Adrenal gland (tissue), 5 donors: ENCODE measurements around the gene FOXA3.

ENCODE experiments used
- CTCF ChIP-seq, 6 experiments: fragments of 450-650 bp in 4 of 6; fragments of 200-600 bp in 2 of 6; sonication (generic) in 1 of 6; IDR thresholded peaks; 1 replicate in 5 of 6; 2 replicates in 1 of 6; pipeline versions ENCODE4 v1.5.1 to v1.8.0; 2016 to 2021; ENCODE audit warnings: antibody characterized with exemption in 6 of 6, mild to moderate bottlenecking in 2 of 6, moderate library complexity in 1 of 6
- POLR2A ChIP-seq, 2 donors: fragments of 450-650 bp; IDR thresholded peaks; one replicate each; pipeline ENCODE4 v1.6.1; 2017; ENCODE audit warnings: antibody characterized with exemption in 2 of 2, mild to moderate bottlenecking in 2 of 2, moderate library complexity in 1 of 2
- donor health status: DM: no; HTN: no; CAD: no.

- TF ChIP-seq CTCF (IDR thresholded peaks at IDR 0.05): no peak
- no peak for TF ChIP-seq POLR2A (IDR thresholded peaks at IDR 0.05)
These were observed 1.9 kb upstream of the FOXA3 start for GRCh38 chr19:45862271-45862563.
